Mucosa of gallbladder (tissue), 1 donor: ENCODE results near the gene SLC27A1. TPM values are rescaled to one million over a fixed set of nuclear protein-coding genes. Genes with fewer than 3 reads are reported as not detected.
"Not testable (repeated sequence)": the region's sequence is repeated elsewhere in the genome, so short reads cannot be mapped to it uniquely, and the experiment has no call there.

Experiments used
- DNase-seq: peaks from one replicate; pipeline ENCODE4 v3.0.0-alpha.2; 2020; ENCODE audit warnings: low spot score
- total RNA-seq: library from RNA; stranded (reverse); gene quantifications from one replicate; pipeline ENCODE4 v1.2.1, GENCODE V29; 2021
- donor health status: DM: no; HTN: no; CAD: no.

The SLC27A1 gene
- total RNA-seq, 1 donor from 2014 or later = 37.1 TPM

DNA sequence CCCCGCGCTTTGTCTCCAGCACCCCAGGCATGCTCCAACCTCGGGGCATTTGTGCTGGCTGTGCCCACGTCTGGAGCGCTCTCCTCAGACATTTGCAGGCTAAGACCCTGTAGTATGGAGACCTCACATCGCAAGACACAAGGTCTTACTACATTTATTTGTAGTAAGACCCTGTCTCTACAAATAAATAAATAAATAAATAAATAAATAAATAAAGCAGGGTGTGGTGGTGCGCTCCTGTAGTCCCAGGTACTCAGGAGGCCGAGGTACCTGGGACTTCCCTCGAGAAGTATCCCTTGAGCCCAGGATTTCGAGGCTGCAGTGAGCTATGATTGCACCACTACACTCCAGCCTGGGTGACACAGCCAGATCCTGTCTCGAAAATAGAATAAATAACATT, 14.2 kb upstream of the SLC27A1 start:
- DNase-seq = no peak

DNA sequence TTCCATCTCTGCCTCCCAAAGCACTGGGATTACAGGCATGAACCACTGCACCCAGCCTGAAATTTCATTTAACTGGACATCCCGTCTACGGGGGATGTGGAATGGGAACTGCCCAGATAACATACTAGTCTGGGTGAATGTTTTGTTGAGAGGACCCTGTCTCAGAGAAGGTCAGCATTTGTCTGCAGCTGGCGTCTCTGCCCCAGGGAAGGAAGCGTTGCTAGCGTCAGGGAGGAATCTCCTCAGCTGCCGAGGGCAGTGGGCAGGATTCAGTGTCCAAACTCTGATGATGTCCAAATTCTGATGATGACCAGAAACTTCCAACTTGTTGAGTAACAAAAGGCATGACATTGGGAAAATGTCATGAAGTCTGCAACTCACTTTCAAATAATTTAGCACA, 12.7 kb upstream of the SLC27A1 start:
- no peak for DNase-seq

DNA sequence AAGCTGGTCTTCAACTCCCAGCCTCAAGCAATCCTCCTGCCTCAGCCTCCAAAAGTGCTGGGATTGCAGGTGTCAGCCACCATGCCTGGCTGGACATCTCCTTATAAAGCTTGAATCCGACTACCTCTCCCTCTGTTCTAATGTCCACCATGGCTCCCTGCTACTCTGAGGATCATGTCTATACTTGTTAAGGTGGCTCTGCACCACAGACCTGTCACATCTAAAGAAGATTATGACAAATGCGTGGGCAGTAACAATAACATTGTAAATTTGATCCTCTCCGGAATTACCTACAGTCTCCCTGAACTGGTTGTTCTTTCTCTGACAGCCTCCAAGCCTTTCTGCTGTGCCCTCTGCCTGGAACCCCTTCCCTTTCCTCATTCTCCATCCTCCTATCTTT, 11.4 kb upstream of the SLC27A1 start:
- DNase-seq = no peak

DNA sequence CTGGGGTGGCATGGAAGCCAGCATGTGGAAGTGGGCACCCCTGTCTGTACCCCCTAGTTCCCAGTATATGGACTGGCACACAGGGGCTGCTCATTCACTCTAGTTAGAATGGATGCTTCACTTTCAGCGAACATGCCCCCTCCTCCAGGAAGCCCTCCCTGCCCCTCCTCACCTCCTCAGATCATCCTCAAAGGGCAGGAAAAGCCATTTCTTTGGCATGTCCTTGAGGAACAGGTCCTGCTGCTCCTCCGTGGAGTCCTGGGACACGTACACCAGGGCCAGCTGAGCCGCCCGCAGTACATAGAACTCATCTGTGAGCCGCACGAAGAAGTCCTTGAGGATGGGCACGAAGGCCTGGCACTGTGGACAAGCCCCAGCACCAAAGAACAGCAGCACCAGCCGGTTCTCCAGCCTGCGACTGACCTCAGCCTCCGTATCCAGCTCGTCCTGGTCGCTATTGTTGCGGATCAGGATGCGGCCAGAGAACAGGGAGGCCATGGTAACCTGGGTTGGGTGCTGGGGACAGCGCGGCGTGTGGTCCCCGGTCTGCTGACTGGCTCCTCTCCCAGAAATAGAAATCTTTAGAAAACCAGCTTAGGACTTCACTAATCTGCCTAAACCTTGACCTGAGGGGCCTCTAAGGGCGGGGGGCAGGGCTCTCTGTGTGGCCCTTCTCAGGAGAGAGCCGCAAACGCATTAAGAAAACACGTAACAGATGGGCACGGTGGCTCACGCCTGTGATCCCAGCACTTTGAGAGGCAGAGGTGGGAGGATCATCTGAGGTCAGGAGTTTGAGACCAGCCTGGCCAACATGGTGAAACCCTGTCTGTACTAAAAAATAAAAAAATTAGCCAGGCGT, 9.7 kb upstream of the SLC27A1 start, which contains the start of gene NXNL1:
Gene NXNL1, minus strand, starts transcription at position 555 of the 859 bp plus-strand sequence. Its CDS starts 57 bp downstream, at position 498.
- no peak for DNase-seq

DNA sequence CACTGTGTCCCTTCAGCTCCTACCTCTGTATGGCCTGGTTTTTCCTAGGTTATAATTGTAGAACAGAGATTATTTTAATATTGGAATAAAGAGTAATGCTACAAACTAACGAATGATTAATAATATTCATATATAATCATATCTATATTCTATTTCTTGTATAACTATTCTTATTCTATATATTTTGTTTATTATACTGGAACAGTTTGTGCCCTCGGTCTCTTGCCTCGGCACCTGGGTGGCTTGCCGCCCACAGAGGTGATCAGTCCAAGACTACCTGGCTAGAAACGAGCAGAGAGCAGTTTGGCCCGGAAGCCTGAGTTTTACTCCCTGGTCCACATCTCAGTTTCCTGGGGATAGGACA, 3.9 kb upstream of the SLC27A1 start:
- DNase-seq = no peak

DNA sequence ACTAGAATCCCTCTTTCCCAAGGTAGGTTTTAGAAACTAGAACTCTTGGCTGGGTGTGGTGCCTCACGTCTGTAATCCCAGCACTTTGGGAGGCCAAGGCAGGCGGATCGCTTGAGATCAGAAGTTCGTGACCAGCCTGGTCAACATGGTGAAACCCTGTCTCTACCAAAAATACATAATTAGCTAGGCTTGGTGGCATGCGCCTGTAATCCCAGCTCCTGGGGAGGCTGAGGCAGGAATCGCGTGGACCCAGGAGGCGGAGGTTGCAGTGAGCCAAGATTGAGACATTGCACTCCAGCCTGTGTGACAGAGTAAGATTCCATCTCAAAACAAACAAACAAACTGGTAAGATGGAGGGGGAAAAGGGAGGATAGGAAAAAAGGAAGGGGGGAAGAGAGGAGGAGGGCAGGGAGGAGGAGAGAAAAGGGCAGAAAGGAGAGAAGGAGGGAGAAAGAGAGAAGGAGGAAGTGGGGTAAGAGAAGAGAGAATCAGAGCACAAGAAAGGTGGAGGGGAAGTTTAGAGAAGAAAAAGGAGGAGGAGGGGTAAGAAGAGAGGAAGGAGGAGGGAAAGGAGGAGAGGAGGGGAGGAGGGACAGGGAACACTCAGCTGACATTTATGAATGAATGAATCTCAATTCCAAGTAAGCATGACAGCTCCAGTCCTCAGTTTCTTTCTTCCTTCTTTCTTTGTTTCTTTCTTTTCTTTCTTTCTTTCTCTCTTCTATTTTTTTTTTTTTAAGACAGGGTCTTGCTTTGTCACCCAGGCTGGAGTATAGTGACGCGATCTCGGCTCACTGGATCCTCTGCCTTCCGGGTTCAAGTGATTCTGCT, 2.6 kb upstream of the SLC27A1 start:
- no peak for DNase-seq

DNA sequence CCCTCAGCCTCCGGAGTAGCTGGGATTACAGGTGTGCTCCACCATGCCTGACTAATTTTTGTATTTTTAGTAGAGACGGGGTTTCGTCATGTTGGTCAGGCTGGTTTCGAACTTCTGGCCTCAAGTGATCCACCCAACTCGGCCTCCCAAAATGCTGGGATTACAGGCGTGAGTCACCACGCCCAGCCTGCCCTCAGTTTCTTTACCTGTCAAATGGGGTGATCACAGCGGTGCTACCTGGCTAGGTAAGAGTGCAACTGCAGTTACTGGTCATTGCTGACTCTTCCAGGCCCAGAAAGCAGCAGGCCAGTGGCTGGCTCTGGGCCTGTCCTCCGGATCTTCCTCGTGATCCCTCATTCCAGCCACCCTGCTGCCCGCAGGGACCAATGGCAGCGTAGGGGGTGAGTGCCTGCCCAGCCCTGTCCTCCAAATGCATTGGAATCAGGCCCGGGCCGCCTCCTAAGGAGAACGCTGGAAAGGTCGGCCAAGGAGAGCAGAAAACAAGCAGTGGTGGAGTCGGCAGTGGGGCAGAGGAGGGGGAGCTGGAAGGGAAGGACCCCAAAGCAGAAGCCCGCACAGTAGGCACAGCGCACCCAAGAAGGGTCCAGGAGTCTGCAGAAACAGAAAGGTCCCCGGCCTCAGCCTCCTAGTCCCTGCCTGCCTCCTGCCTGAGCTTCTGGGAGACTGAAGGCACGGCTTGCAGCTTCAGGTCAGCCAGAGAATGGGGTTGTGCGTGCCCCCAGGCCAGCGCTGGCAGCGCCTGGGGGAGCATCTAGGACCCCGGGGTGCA, 1.8 kb upstream of the SLC27A1 start:
- DNase-seq = no peak

DNA sequence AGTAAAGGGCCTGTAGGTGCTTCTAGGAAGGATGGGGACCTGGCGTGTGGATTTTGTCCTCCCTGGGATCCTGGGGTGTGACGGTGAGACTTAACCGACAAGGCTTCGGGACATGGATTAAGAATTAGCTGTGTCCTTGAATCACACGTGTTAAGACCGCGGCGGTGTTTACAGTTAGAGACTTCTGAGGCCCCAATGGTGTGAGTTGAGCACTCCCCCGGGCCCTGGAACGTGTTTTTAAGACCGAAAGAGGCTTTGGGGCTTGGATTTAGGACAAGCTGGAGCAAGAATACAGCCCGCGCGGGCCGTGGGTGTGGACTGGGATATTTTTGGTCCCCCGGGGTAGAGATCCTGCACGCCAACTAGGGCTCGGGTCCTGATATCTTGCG, 1.2 kb upstream of the SLC27A1 start:
- no peak for DNase-seq

DNA sequence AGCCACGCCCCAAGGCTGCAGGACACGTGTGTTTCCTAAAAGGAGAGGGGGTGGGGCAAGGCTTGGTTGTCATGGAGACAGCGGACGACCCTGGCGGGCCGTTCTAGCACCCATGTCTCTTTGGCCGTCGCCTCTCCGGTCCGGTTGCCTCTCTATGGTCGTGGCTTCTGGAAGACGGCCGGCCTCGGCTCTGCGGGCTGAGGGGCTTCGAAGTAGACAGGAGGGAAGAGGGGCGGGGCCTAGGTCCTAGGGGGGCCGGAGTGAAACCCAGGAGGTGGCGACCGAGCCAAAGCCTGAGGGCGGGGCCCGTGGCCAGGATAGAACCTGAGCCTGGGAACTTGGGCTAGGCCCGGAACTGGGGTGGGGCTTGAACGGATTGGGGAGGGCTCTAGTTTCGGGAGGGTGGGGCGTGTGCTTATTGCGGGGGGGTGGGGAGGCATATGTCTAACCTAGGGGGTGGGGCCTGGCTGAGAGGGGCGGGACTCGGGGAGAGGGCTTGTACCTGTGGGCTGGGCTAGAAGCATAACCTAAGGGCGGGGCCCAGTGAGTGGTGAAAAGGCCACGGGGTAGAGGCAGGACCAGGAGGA, 750 bp upstream of the SLC27A1 start:
- DNase-seq = peak; percentile 94

DNA sequence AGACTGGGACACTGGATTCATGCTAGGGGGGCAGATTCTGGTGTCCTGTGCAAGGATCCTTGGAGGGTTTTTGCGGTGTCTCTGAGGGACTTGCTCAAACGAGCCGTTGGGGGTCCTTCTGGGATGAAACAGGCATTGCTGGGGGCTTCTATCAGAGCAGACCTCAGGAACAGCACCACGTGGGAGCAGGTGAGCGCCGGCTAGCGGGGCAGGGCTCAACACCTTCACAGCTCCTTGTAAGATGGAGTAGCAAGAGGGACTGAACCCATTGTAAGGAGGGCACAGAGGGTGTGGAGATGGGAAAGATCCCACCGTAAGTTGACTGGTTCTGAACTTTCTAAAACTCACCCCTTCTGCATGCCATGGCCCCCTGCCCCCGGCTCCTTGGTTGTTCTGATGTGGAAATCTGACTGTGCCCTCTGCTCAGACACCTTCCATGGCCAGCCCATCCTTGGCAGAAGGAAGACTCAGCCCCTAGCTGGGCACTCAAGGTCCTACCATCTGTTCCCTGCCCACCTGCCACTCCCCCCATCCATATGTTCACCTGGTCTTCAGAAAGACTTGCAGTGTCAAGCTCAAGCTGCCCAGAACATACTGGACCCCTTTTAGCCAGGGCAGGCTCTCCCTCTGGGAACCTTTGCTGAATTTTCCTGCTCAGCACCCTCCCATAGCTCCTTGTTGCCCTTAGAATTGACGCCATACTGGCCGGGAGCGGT, 1.2 kb downstream of the SLC27A1 start:
- no peak for DNase-seq

DNA sequence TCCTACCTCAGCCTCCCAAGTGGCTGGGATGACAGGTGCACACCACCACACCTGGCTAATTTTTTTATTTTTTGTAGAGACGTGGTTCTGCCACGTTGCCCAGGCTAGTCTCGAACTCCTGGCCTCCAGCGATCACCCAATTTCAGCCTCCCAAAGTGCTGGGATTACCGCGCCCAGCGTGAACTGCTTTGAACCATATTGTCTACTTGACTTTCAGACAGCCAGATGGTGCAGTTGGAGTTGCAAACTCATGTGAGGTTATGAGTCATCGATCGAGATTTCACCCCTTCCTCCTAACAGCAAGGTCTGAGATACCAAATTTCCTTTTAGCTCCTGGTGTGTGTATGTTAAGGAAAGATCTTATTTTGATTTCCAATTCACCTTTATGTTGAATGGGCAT, 2.7 kb downstream of the SLC27A1 start:
- peak; percentile 65 for DNase-seq

DNA sequence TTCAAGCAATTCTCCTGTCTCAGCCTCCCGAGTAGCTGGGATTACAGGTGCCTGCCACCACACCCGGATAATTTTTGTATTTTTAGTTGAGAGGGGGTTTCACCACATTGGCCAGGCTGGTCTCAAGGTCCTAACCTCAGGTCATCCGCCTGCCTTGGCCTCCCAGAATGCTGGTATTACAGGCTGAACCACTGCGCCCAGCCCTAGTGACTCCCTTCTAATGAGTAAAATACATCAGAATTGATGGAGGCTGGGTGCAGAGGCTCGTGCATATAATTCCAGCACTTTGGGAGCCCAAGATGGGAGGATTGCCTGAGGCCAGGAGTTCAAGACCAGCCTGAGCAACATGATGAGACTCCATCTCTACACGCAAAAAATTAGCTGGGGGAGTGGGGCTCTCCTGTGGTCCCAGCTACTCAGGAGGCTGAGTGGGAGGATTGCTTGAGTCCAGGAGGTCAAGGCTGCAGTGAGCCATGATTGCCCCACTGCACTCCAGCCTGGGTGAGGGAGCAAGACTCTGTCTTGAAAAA, 4.8 kb downstream of the SLC27A1 start:
- DNase-seq = not testable (repeated sequence)

DNA sequence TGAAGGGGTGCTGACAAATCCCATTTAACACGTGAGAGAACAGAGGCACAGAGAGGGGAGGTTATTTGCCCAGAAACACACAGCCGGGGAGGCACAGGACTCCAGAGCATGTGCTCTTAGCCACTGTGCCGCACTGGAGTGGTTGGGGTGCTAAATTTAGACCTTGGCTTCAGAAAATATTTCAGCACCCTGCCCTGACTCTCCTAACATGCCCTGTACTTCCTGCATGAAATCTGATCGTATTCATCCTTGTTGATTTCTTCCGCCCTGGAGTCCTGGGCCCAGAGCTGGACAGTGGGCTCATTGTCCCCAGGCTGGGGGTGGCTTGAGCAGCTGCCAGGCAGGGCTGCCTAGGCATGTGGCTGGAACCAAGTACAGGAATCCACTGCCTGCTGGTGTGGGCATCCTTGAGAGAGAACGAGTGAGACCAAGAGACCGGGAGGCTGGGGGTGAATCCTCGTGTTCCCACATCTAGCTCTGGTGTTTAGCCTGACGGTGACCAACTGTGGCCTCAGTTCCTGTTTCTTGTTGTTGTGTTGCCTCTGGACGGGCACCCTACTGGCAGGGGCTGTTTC, 5.3 kb downstream of the SLC27A1 start:
- peak; percentile 67 for DNase-seq

DNA sequence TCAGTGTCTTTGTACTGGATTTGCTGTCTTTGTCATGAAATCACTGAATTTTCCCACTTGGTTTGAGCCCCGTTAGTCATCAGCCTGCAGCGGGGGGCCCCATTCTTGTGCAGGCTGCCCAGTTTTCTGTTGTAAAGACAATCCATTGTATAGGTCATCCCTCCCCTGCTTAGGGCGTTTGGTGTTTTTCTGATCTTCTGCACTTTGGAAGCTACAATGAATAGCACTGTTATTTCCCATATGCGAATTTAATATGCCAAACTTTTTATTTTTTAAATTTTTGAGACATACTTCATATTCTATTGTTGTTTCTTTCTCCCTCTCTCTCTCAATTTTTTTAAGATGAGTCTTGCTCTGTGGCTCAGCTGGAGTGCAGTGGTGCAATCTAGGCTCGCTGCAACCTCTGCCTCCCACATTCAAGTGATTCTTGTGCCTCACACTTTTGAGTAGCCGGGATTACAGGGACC, 9.0 kb downstream of the SLC27A1 start:
- no peak for DNase-seq

DNA sequence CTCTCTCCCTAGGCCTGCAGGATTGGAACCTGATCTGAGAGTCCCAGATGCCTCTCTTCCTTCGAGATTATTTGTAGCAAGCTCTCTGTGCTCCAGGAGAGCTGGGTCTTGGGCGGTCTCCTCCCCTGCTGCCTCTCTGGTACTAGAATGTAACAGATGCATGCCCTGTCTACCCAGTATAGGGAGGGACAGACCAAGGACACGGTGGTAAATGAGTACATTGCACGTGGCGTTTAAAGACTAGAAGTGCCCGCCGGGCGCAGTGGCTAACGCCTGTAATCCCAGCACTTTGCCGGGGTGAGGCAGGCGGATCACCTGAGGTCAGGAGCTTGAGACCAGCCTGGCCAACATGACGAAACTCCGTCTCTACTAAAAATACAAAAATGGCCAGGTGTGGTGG, 11.7 kb downstream of the SLC27A1 start:
- DNase-seq = no peak

DNA sequence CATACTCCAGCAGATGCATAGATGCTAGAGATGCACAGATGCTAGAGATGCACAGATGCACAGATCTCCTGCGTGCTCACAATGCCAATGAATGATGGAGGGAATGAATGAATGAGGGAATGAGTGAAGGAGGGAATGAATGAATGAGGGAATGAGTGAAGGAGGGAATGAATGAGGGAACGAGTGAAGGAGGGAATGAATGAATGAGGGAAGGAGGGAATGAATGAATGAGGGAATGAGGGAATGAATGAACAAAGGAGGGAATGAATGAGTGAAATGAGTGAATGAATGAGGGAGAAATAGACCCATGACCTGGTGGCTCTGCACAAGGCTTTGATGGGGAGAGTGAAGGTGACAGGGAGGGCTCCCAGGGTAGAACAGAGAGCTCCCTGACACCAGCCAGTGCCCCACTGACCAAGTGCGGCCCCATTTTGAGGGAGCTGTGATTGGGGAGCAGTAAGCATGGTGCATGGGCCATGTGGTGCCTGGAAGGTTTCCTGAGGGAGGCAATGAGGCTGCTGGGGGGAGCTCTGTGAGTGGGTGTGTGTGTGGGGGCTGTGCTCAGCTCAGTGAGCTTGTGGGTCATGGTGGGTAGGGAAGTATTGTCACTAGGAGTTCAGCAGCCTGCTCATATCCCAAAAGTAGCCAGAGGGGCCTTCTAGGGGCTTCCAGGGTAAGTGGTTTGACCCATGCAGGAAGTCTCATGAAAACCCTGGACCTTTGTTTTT, 12.7 kb downstream of the SLC27A1 start:
- DNase-seq = no peak

DNA sequence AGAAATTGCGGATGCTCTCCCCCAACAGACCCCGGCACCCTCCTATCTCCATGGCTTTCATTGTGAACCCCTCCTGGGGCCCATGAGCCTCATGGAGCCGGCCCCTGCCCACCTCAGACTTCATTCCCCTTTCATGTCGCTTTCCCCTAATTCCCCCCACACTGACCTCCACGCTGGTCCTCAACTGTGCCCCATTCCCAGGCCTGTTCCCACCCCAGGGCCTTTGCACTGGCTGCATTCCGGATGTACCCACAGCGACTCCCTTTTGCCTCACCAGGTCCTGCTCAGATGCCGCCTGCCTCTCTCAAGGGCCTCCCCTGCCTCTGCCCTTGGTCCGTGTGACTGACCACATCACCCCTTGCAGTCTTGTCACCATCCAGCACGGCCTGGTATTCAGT, 13.3 kb downstream of the SLC27A1 start:
- DNase-seq = no peak

DNA sequence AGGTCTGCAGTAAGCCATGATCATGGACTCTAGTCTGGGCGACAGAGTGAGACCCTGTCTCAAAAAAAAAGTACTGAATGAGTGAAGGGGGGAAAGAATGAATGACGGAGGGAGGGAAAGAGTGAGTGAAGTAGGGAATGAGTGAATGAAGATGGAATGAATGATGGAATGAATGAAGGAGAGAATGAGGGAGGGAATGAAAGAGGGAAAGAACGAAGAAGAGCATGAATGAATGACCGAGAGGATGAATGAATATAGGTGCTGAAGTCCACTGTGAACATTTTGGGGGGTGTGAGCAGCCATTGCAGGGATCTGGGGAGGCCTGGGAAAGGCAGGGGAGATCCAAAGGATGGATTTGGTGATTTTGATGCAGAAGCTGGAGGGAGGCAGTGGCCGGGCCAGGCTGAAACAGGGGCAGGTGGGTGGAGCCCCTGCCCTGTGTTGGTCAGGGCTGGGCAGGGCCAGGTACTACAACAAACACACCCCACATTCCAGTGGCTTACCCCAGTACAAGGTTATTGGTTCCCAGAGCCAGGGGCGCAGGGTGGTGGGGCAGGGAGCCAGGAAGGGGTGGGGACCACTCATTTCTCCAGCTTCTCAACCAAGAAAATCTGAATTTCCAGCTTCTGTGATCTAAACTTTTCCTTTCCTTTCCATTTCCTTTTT, 14.3 kb downstream of the SLC27A1 start:
- DNase-seq = no peak
